ENCODE data around the gene PRR5.
"Not testable (repeated sequence)": the region's sequence is repeated elsewhere in the genome, so short reads cannot be mapped to it uniquely, and the experiment has no call there.

PRR5 gene

DNA sequence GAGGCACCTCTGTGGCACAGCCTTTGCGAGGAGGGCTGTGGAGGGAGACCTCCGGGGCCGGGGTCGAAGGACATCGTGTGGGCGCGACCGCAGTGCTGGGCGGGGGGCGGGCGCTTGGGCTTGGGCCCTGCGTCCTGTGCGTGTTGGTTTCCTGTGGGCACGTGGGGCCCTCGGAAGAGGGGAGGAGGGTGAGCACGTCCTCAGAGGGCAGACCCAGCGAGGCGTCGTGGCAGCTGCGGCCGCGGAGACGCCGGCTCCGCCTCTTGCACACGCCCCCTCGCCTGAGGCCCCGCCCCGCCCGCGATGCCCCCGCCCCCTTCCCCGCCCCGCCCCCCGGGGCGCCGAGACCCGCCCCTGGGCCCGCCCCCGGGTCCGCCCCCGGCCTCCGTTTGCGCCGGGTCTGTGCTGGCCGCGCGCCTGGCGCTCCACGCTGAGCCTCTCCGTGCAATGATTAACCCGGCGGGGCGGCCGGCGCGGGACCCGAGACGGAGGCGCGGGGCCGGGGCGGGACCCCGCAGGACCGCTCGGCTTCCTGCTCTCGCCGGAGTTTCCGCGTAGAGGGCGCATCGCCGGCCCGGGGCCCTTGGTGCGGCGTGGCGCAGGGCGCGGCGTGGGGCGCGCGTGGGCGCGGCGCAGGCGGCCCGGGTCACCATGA lies at the start of gene PRR5:
TSS of gene PRR5 (plus strand) at position 381 of the 655 bp plus-strand sequence. CDS start at position 652, 271 bp downstream.
- peak; percentile 71 for DNase-seq (ENCODE audit: low spot score)

GRCh38 chr22:44652866-44653265 lies 49.1 kb upstream of the PRR5 start:
- DNase-seq (ENCODE audit: low spot score): not testable (repeated sequence)

DNA sequence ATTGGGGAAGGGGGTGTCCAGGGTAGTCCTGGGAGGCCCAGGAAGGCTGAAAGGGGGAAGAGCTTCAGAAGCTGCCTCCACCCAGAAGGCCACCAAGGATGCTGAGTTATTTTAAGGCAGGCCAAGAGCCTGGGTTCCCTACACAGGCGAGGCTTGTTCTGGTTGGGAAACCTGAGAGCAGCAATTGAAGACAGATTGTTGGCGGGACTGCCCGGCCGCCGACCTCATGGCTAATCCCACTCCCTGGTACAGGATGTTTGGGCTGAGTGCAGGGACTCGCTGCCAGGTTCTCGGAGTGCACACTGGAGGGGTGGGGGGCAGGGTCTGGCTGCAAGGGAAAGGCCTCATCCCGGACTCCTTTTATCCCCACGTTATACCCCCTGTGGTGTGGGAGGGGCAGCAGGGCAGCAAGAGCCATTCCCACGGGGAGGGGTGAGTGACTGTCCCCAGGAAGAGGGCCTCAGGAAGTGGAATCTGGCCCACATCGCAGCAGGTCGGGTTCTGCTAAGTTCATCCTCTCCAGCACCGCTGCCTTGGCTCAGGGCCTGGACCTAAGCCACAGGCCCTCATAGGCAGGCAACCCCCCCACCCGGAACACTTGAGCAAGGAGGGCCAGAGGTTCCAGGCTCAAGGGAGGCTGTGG lies 43.6 kb upstream of the PRR5 start:
- DNase-seq (ENCODE audit: low spot score): no peak

DNA sequence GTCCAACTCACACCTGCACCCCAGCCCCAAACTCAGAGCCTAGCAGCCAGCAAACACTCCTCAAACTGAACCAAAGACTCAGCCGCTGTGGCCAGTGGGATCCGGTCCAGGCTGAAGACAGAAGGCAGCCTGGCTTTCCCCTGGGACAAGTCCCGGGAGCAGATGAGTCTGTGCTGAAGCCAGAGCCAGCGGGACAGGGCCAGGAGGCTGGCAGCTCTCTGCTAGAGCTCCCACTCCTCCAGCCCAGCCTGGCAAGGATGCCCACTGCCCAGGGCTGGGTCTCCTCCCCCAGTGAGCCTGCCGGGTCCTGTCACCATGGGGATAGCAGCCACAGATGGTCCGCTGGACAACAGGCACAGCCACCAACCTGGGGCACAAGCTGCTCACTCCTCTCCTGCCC lies 42.9 kb upstream of the PRR5 start:
- DNase-seq (ENCODE audit: low spot score): no peak

- DNase-seq (ENCODE audit: low spot score): no peak
Observed at GRCh38 chr22:44660051-44660830, 41.8 kb upstream of the PRR5 start.

- DNase-seq (ENCODE audit: low spot score): no peak
Observed at GRCh38 chr22:44661070-44661469, 40.9 kb upstream of the PRR5 start.

DNA sequence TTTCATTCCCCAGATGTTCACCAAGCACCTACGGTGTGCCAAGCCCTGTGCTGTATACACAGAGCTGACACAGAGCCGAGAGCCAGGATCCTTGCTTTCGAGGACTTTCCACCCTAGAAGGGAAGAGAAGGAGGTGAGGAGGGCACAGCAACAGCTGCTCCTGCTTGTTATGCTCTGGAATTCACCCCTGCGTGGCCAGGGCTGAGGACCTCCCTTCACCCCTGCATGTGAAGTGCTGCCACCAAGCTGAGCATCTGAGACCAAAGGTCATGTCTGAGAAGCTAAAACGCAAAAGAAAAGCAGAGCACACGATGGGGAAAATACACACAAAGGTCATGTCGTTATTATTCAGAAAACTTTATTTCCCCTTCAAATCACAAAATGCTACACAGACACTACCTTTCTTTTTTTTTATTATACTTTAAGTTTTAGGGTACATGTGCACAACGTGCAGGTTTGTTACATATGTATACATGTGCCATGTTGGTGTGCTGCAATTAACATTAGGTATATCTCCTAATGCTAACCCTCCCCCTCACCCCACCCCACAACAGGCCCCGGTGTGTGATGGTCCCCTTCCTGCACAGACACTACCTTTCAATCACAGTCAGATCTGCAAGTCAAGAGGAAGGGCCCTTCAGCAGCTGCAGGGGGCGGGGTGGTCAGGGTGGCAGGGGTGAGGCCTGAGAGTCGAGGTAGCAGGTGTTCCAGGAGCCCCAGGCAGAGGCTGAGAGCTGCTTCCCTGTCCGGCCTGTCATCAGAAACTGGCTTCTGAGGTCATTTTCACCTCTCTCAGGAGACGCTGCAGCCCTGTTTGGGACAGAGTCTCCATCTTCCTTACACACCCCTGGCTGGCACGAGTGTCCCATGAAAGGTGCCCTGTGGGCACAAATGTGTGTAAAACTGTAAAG lies 40.1 kb upstream of the PRR5 start:
- no peak for DNase-seq (ENCODE audit: low spot score)

DNA sequence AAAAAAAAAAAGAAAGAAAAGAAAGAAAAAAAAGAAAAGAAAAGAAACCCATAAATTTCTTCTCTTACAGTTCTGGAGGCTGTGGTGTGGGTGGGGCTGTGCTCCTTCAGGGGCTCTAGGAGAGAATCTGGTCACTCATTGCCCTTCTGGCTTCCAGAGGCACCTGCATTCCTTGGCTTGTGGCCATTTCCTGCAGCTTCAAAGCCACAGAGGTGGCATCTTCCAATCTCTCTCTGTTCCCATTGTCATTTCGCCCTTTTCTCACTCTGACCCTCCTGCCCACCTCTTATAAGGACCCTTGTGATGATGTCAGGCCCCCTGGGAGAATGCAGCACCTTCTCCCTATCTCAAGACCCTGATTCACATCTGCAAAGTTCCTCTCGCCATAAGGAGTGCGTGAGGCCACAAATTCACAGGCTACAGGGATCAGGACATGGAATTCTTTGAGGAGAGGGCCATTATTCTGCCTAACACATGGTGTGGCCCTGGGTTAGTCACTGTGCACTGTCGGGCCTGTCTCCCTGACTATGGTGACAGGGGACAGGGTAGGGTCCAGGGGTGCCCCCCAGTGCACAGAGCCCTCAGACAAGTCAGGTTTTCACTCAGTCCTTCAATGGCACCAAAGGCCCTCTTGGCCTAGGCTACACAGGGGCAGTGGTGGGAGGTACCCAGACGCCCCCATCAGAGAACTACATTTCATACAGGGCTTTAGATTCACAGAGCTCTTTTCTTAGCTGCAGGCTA lies 38.6 kb upstream of the PRR5 start:
- DNase-seq (ENCODE audit: low spot score): no peak

DNA sequence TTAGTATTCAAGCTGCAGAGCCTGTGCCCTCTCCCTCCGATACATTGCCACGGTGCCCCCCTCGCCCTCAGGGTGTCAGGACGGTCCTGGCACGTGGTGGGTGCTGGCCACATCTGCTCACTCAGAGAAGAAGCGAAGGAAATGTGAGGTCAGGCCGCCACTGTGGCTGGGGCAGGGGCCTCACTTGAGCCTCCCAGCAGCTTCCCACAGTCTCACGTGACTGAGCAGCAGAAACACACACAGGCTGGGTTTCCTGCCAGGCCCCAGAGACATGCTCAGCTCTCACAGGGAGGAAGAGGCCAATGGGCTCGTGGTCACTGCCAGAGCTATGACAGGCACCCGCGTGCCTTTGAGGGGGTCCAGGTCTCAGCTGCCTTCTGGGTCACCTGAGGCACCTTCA lies 37.9 kb upstream of the PRR5 start:
- DNase-seq (ENCODE audit: low spot score): no peak

- DNase-seq (ENCODE audit: low spot score): no peak
Observed at GRCh38 chr22:44665115-44665514, 36.9 kb upstream of the PRR5 start.

- no peak for DNase-seq (ENCODE audit: low spot score)
Observed at GRCh38 chr22:44666207-44666585, 35.8 kb upstream of the PRR5 start.

GRCh38 chr22:44667276-44667675 lies 34.7 kb upstream of the PRR5 start:
- no peak for DNase-seq (ENCODE audit: low spot score)

DNA sequence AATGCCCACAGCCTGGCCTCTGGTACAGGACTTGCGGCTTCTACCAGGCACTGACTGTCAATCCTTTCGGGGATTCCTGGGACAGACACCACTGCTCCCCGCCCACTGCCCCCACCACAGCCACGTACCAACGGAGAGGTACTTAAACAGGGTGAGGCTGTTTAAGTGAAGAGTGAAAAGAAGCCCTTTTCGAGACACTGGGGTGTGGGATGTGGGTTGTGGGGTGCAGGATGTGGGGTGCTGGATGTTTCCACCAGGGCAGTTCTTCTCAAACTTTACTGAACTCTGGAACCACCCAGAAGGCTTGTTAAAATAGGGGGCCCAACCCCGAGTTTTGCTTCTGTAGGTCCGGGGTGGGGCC lies 34.2 kb upstream of the PRR5 start:
- no peak for DNase-seq (ENCODE audit: low spot score)

- no peak for DNase-seq (ENCODE audit: low spot score)
Observed at GRCh38 chr22:44668190-44668885, 33.7 kb upstream of the PRR5 start.

- no peak for DNase-seq (ENCODE audit: low spot score)
Observed at GRCh38 chr22:44668886-44669521, 33.0 kb upstream of the PRR5 start.

GRCh38 chr22:44669561-44669976 lies 32.4 kb upstream of the PRR5 start:
- no peak for DNase-seq (ENCODE audit: low spot score)

DNA sequence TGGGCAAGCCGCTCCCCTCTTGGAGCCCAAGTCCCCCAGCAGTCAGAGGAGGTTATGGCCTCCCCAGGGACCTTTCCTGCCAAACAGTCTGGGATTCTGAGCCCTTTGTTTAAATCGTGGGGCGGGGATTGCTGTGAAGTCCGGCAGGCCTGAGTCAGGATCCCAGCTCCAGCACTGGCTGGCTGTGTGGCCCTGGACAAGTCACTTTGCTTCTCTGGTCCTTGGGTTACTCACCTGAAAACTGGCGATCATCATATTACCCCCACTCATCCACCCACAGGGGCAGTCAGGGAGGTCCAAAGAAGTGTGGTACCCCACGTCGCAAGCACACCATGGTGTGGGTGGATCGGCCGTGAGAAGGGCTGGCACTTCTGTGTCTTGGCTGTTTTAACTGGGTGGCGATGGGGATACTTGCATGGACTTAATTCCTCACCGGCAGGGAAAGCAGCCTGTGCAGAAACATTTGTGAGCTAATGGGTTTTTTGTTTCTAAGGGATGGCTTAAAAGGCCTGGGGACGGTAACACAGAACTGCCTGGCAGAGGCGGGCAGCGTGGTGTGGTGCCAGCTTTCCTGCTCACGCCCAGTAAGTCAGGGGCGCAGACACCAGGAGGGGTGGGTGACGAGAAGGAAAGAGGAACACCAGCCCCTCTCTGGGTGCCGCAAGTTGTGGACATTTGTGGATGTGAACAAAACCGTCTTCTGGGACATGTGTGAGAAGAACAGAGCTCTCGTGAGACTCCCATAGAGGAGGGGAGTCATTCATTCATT lies 31.6 kb upstream of the PRR5 start:
- no peak for DNase-seq (ENCODE audit: low spot score)

DNA sequence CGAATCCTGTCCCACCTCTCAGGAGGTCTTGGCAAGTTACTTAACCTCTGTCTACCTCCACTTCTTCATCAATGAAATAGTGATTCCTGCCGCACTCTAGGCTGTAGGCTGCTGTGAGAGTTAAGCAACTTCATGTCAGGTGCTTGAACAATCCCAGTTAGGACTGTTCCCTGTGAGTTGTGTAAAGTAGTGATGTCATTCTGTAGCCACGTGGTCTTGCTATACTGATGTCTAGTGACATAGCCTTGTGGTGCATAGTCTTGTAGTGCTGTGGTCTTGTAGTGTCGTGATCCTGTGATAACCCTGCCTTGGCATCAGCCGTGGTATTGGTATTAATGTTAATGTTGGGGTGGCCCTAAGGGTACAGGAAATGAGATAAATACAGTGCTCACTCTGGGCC lies 30.3 kb upstream of the PRR5 start:
- peak; percentile 40 for DNase-seq (ENCODE audit: low spot score)

GRCh38 chr22:44672632-44673031 lies 29.4 kb upstream of the PRR5 start:
- no peak for DNase-seq (ENCODE audit: low spot score)

DNA sequence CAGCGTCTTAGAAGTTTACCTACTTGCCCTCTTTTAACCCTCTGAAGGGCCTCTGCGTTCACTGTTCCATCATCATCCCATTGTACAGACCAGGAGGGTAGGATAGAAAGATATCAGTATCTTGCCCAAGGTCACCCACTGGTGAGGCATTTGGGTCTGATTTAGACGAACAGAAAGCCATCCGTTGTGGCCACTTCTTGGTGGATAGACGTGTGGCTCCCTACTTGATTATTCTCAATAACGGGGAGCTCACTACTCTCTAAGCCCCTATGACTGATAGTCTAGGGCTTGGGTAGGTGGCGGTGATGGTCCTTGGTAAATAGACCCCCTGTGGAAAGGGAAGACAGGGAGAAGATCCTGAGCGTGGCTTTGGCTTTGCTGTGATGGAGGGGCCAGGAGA lies 28.6 kb upstream of the PRR5 start:
- no peak for DNase-seq (ENCODE audit: low spot score)
